ENCODE results near the gene AP1S2. TPM values are rescaled to one million over a fixed set of nuclear protein-coding genes. Genes with fewer than 3 reads are reported as not detected.

Gene AP1S2
- total and polyA plus RNA-seq, 2 of the 8 experiments (the other 6 are each of a cell fraction or from before 2014, with no cell fraction given): 88.2 to 237 TPM

GRCh38 chrX:15864023-15864422 is 9.4 kb upstream of the AP1S2 start (continued):
- no peak for TF ChIP-seq RFX5 (IDR thresholded peaks at IDR 0.05; ENCODE audit: borderline replicate concordance, low read depth, low read length)
- no peak for TF ChIP-seq TCF12 (IDR thresholded peaks at IDR 0.05; ENCODE audit: low read depth, low read length)
- no peak for TF ChIP-seq HDAC2 (IDR thresholded peaks at IDR 0.05; ENCODE audit: borderline replicate concordance in 1 of 2, low read depth in 2 of 2, low read length in 2 of 2)
- no peak for TF ChIP-seq BRCA1 (IDR thresholded peaks at IDR 0.05; ENCODE audit: low read depth, low read length)
- no peak for TF ChIP-seq CREB1 (IDR thresholded peaks at IDR 0.05)
- TF ChIP-seq SAP30 (IDR thresholded peaks at IDR 0.05; ENCODE audit: insufficient read depth, insufficient replicate concordance, low read length): no peak
- no peak for TF ChIP-seq SRF (IDR thresholded peaks at IDR 0.05; ENCODE audit: low read depth, low read length)
- no peak for TF ChIP-seq POLR2AphosphoS5 (IDR thresholded peaks at IDR 0.05; ENCODE audit: low read depth, low read length)
